GM23338 (cell line): ENCODE data around the gene MKNK1. TPM values are rescaled to one million over a fixed set of nuclear protein-coding genes. Genes with fewer than 3 reads are reported as not detected.

Experiments
- ATAC-seq: fragments of 200-7000 bp; cut with Tn5 transposase; 3 replicates; pipeline ENCODE4 v1.9.1; 2020
- DNase-seq: peaks from one replicate; pipeline ENCODE4 v3.0.0-alpha.2; 2015; ENCODE audit warnings: low spot score
- H2AFZ ChIP-seq: fragments of 200-600 bp; sonication (generic); 2 replicates; pipeline ENCODE4 v1.8.0; 2016; ENCODE audit warnings: antibody characterized with exemption, mild to moderate bottlenecking, moderate library complexity
- H3F3A ChIP-seq: fragments of 200-600 bp; sonication (generic); replicated peaks from 2 replicates; pipeline ENCODE4 v1.8.0; 2017; ENCODE audit warnings: antibody characterized with exemption, mixed run types, low read depth
- H3K27ac ChIP-seq: fragments of 200-600 bp; sonication (generic); 2 replicates; pipeline ENCODE4 v1.6.1; 2016; ENCODE audit warnings: low read depth
- H3K27me3 ChIP-seq: fragments of 200-600 bp; sonication (generic); 2 replicates; pipeline ENCODE4 v1.8.0; 2016; ENCODE audit warnings: mild to moderate bottlenecking, mixed run types, moderate library complexity; ENCODE audit not compliant: insufficient read depth
- H3K36me3 ChIP-seq: fragments of 200-600 bp; sonication (generic); 2 replicates; pipeline ENCODE4 v1.8.0; 2016; ENCODE audit warnings: mild to moderate bottlenecking; ENCODE audit not compliant: insufficient read depth
- H3K4me1 ChIP-seq: fragments of 200-600 bp; sonication (generic); 2 replicates; pipeline ENCODE4 v1.8.0; 2016; ENCODE audit warnings: mild to moderate bottlenecking, moderate library complexity; ENCODE audit not compliant: insufficient read depth
- H3K4me2 ChIP-seq: fragments of 200-600 bp; sonication (generic); 2 replicates; pipeline ENCODE4 v1.7.1; 2017; ENCODE audit warnings: mixed run types
- H3K4me3 ChIP-seq: fragments of 200-600 bp; sonication (generic); 2 replicates; pipeline ENCODE4 v1.6.1; 2016; ENCODE audit warnings: mixed run types
- H3K79me2 ChIP-seq: fragments of 200-600 bp; sonication (generic); replicated peaks from 2 replicates; pipeline ENCODE4 v1.8.0; 2017; ENCODE audit warnings: mild to moderate bottlenecking; ENCODE audit not compliant: insufficient read depth
- H3K9me2 ChIP-seq: fragments of 200-600 bp; sonication (generic); 2 replicates; pipeline ENCODE4 v1.8.0; 2017; ENCODE audit not compliant: insufficient read depth
- H4K20me1 ChIP-seq: fragments of 200-600 bp; sonication (generic); replicated peaks from 2 replicates; pipeline ENCODE4 v1.8.0; 2017; ENCODE audit warnings: mild to moderate bottlenecking; ENCODE audit not compliant: insufficient read depth
- H3K27ac Mint-ChIP-seq: 2 replicates; pipeline ENCODE4 v1.8.0; 2020; ENCODE audit warnings: inconsistent platforms, mild to moderate bottlenecking, moderate library complexity, mixed read lengths
- H3K27me3 Mint-ChIP-seq: 3 replicates; pipeline ENCODE4 v1.8.0; 2022; ENCODE audit warnings: low read depth, mild to moderate bottlenecking, moderate library complexity, mixed read lengths, inconsistent platforms; ENCODE audit not compliant: insufficient read depth, poor library complexity
- H3K36me3 Mint-ChIP-seq: 3 replicates; pipeline ENCODE4 v1.8.0; 2021; ENCODE audit warnings: low read depth, mild to moderate bottlenecking, inconsistent platforms, moderate library complexity, mixed read lengths
- H3K4me1 Mint-ChIP-seq: 3 replicates; pipeline ENCODE4 v1.8.0; 2020; ENCODE audit warnings: mild to moderate bottlenecking, inconsistent platforms, mixed read lengths
- H3K4me3 Mint-ChIP-seq: 3 replicates; pipeline ENCODE4 v1.8.0; 2021; ENCODE audit warnings: moderate library complexity, mild to moderate bottlenecking, inconsistent platforms, mixed read lengths
- H3K9me3 Mint-ChIP-seq: 3 replicates; pipeline ENCODE4 v1.8.0; 2020; ENCODE audit warnings: moderate library complexity, mild to moderate bottlenecking, inconsistent platforms, mixed read lengths
- CREB1 ChIP-seq: fragments of 250-450 bp; sonication (Bioruptor Pico); IDR thresholded peaks from 2 replicates; pipeline ENCODE4 v1.5.0; 2020; ENCODE audit warnings: low read depth, mild to moderate bottlenecking, moderate library complexity
- ETS1 ChIP-seq: IDR thresholded peaks from 2 replicates; pipeline ENCODE4 v1.6.1; 2016; ENCODE audit warnings: antibody characterized with exemption
- EZH2 ChIP-seq: fragments of 200-600 bp; sonication (generic); IDR thresholded peaks from one replicate; pipeline ENCODE4 v1.8.0; 2017; ENCODE audit warnings: antibody characterized with exemption, mild to moderate bottlenecking, low read depth; ENCODE audit not compliant: unreplicated experiment
- JUNB ChIP-seq: IDR thresholded peaks from one replicate; pipeline ENCODE4 v1.6.1; 2016; ENCODE audit warnings: antibody characterized with exemption; ENCODE audit not compliant: unreplicated experiment
- NANOG ChIP-seq: IDR thresholded peaks from 2 replicates; pipeline ENCODE4 v1.6.1; 2016; ENCODE audit warnings: antibody characterized with exemption, borderline replicate concordance
- POLR2AphosphoS5 ChIP-seq: IDR thresholded peaks from 2 replicates; pipeline ENCODE4 v1.6.1; 2016; ENCODE audit warnings: antibody characterized with exemption, low read depth
- REST ChIP-seq: IDR thresholded peaks from one replicate; pipeline ENCODE4 v1.6.1; 2018; ENCODE audit warnings: antibody characterized with exemption; ENCODE audit not compliant: unreplicated experiment
- STAT1 ChIP-seq: IDR thresholded peaks from one replicate; pipeline ENCODE4 v1.6.1; 2016; ENCODE audit warnings: antibody characterized with exemption; ENCODE audit not compliant: unreplicated experiment
- ZNF331 ChIP-seq: fragments of 250-450 bp; sonication (Bioruptor Pico); IDR thresholded peaks from 2 replicates; pipeline ENCODE4 v1.5.0; 2020; ENCODE audit warnings: low read depth, mild to moderate bottlenecking, moderate library complexity
- ZNF462 ChIP-seq: fragments of 250-450 bp; sonication (Bioruptor Pico); IDR thresholded peaks from 2 replicates; pipeline ENCODE4 v1.5.0; 2020; ENCODE audit warnings: mild to moderate bottlenecking, moderate library complexity
- polyA plus RNA-seq: library from polyadenylated mRNA; unstranded; fragments of >200 nt; fragmentation: Nextera tagmentation; extraction: Ambion mirVana; gene quantifications from 2 replicates; pipeline ENCODE4 v1.2.1, GENCODE V29; 2016
- total RNA-seq: library from RNA; depleted of rRNA; stranded (reverse); fragments of >200 nt; shearing (Covaris generic); gene quantifications from 2 replicates; pipeline ENCODE4 v1.2.3, GENCODE V29; 2014

Gene MKNK1
- total and polyA plus RNA-seq, 2 experiments from 2014 or later: 11.8 to 20.5 TPM

- Mint-ChIP-seq H3K27me3 (peaks cover 66% of the 10 kb centered on the region), H3K4me3 (no peak overlapping the region), H3K9me3 (peaks cover 3% of the 10 kb centered on the region; the same call in 1 of the 3 replicates), H3K36me3 (no peaks in the 10 kb centered on the region), H3K4me1 (peaks cover 70% of the 10 kb centered on the region), H3K27ac (no peak overlapping the region)
- Histone ChIP-seq H3K9me2 (no peaks in the 10 kb centered on the region), H4K20me1 (no peaks in the 10 kb centered on the region; the same call in 1 of the 2 replicates), H3K79me2 (no peaks in the 10 kb centered on the region), H3K4me3 (no peak overlapping the region), H3K36me3 (no peaks in the 10 kb centered on the region), H3F3A (peaks cover 11% of the 10 kb centered on the region), H3K4me2 (no peak overlapping the region; the same call in 1 of the 2 replicates), H3K27ac (no peak overlapping the region), H2AFZ (no peak overlapping the region), H3K27me3 (peaks cover 91% of the 10 kb centered on the region), H3K4me1 (peaks cover 62% of the 10 kb centered on the region)
- no peak for TF ChIP-seq REST
- TF ChIP-seq JUNB: no peak
- TF ChIP-seq EZH2: no peak
- TF ChIP-seq ETS1: no peak
- no peak for TF ChIP-seq ZNF331 (CRISPR knock-in tag)
- TF ChIP-seq POLR2AphosphoS5: no peak
- TF ChIP-seq CREB1 (CRISPR knock-in tag): no peak
- TF ChIP-seq NANOG: no peak
- TF ChIP-seq ZNF462 (CRISPR knock-in tag): no peak
- TF ChIP-seq STAT1: no peak
- ATAC-seq (no peak), DNase-seq (no peak)
These were observed 81.7 kb downstream of the MKNK1 start for GRCh38 chr1:46522184-46522968.
